DOHH2 (cell line): Measurements from ENCODE around the gene PDZRN3.

Experiments
- H3F3A ChIP-seq: fragments of 200-600 bp; sonication (generic), shearing (Covaris generic); 2 replicates; pipeline ENCODE4 v1.6.0; 2016; ENCODE audit warnings: antibody characterized with exemption, mild to moderate bottlenecking; ENCODE audit not compliant: control insufficient read depth, insufficient read depth
- H3K27ac ChIP-seq: fragments of 200-600 bp; sonication (generic); 2 replicates; pipeline ENCODE4 v1.5.1; 2014; ENCODE audit warnings: low read depth, mild to moderate bottlenecking, low read length, moderate library complexity
- H3K27me3 ChIP-seq: fragments of 200-600 bp; sonication (generic); 2 replicates; pipeline ENCODE4 v1.6.1; 2014; ENCODE audit warnings: mild to moderate bottlenecking, low read length, mixed read lengths; ENCODE audit not compliant: control insufficient read depth
- H3K36me3 ChIP-seq: fragments of 200-600 bp; sonication (generic); 2 replicates; pipeline ENCODE4 v1.6.1; 2014; ENCODE audit warnings: mild to moderate bottlenecking, low read length, moderate library complexity, mixed read lengths; ENCODE audit not compliant: control insufficient read depth
- H3K4me1 ChIP-seq: fragments of 200-600 bp; sonication (generic); 2 replicates; pipeline ENCODE4 v1.6.1; 2014; ENCODE audit warnings: mild to moderate bottlenecking, low read length, mixed read lengths; ENCODE audit not compliant: control insufficient read depth
- H3K4me2 ChIP-seq: fragments of 200-600 bp; sonication (generic); 2 replicates; pipeline ENCODE4 v1.6.0; 2014; ENCODE audit warnings: mild to moderate bottlenecking, low read length, moderate library complexity
- H3K4me3 ChIP-seq: fragments of 200-600 bp; sonication (generic); 2 replicates; pipeline ENCODE4 v1.5.1; 2014; ENCODE audit warnings: mild to moderate bottlenecking, low read length, mixed read lengths
- H3K79me2 ChIP-seq: fragments of 200-600 bp; sonication (generic); 2 replicates; pipeline ENCODE4 v1.6.1; 2014; ENCODE audit warnings: mild to moderate bottlenecking, low read length, mixed read lengths; ENCODE audit not compliant: control insufficient read depth
- H3K9me2 ChIP-seq: fragments of 200-600 bp; sonication (generic); replicated peaks from 2 replicates; pipeline ENCODE4 v1.6.1; 2014; ENCODE audit warnings: mild to moderate bottlenecking, low read length, mixed read lengths; ENCODE audit not compliant: control insufficient read depth
- H3K9me3 ChIP-seq: fragments of 200-600 bp; sonication (generic); 2 replicates; pipeline ENCODE4 v1.6.1; 2014; ENCODE audit warnings: antibody characterized with exemption, low read length, mixed read lengths; ENCODE audit not compliant: control insufficient read depth, insufficient read depth
- H4K20me1 ChIP-seq: fragments of 200-600 bp; sonication (generic); 2 replicates; pipeline ENCODE4 v1.6.0; 2014; ENCODE audit warnings: low read depth, mild to moderate bottlenecking, antibody characterized with exemption, low read length, moderate library complexity; ENCODE audit not compliant: control insufficient read depth, insufficient read depth
- CTCF ChIP-seq: fragments of 200-600 bp; sonication (generic); IDR thresholded peaks from one replicate; pipeline ENCODE4 v1.5.1; 2014; ENCODE audit warnings: antibody characterized with exemption, mild to moderate bottlenecking, low read depth, low read length; ENCODE audit not compliant: poor library complexity, severe bottlenecking
- EZH2phosphoT487 ChIP-seq: fragments of 200-600 bp; sonication (generic); IDR thresholded peaks from 2 replicates; pipeline ENCODE4 v1.6.1; 2017; ENCODE audit warnings: borderline replicate concordance, mild to moderate bottlenecking, antibody characterized with exemption, low read length, moderate library complexity, mixed read lengths

Gene PDZRN3

GRCh38 chr3:73473181-73473897 lies 151.4 kb downstream of the PDZRN3 start:
- Histone ChIP-seq H3K9me3 (no peaks in the 10 kb centered on the region), H3K27me3 (no peaks in the 10 kb centered on the region), H3K79me2 (no peaks in the 10 kb centered on the region), H3K4me2 (no peak overlapping the region), H3K36me3 (no peaks in the 10 kb centered on the region), H3K4me3 (no peak overlapping the region), H3K27ac (no peak overlapping the region), H3K9me2 (no peaks in the 10 kb centered on the region), H3F3A (no peaks in the 10 kb centered on the region), H3K4me1 (no peaks in the 10 kb centered on the region), H4K20me1 (no peaks in the 10 kb centered on the region)
- TF ChIP-seq CTCF: no peak
- TF ChIP-seq EZH2phosphoT487: no peak

- H4K20me1 ChIP-seq: no peaks in the 10 kb centered on the region
- no peaks in the 10 kb centered on the region; the same call in 1 of the 2 replicates for H3K27me3 ChIP-seq
- no peak overlapping the region for H3K27ac ChIP-seq
Measured at GRCh38 chr3:73471986-73472787, 152.6 kb downstream of the PDZRN3 start.

GRCh38 chr3:73470860-73471259 lies 153.9 kb downstream of the PDZRN3 start:
- Histone ChIP-seq H3K4me1 (no peaks in the 10 kb centered on the region), H3K36me3 (no peaks in the 10 kb centered on the region), H3F3A (no peaks in the 10 kb centered on the region), H3K27me3 (no peaks in the 10 kb centered on the region; the same call in 1 of the 2 replicates), H3K79me2 (no peaks in the 10 kb centered on the region), H3K9me2 (no peaks in the 10 kb centered on the region), H3K27ac (no peak overlapping the region), H4K20me1 (no peaks in the 10 kb centered on the region), H3K4me2 (no peak overlapping the region), H3K4me3 (no peak overlapping the region), H3K9me3 (no peaks in the 10 kb centered on the region)
- TF ChIP-seq CTCF: no peak
- TF ChIP-seq EZH2phosphoT487: no peak

More at GRCh38 chr3:73471986-73472787, 152.6 kb downstream of the PDZRN3 start:
- Histone ChIP-seq H3K4me1 (no peaks in the 10 kb centered on the region), H3K9me3 (no peaks in the 10 kb centered on the region), H3K36me3 (no peaks in the 10 kb centered on the region), H3K9me2 (no peaks in the 10 kb centered on the region), H3K79me2 (no peaks in the 10 kb centered on the region), H3K4me2 (no peak overlapping the region), H3F3A (no peaks in the 10 kb centered on the region), H3K4me3 (no peak overlapping the region)
- TF ChIP-seq EZH2phosphoT487 (no peak), CTCF (no peak)
